Glomerular visceral epithelial cell (primary cell): Measurements from ENCODE around the gene SOX6.

Experiments
- DNase-seq: peaks from one replicate; pipeline ENCODE4 v3.0.0-alpha.2; 2016; ENCODE audit errors: extremely low spot score

Gene SOX6

GRCh38 chr11:16317712-16318111 is 38.6 kb downstream of the SOX6 start:
- no peak for DNase-seq

GRCh38 chr11:16313846-16314245 is 42.5 kb downstream of the SOX6 start:
- no peak for DNase-seq

DNA sequence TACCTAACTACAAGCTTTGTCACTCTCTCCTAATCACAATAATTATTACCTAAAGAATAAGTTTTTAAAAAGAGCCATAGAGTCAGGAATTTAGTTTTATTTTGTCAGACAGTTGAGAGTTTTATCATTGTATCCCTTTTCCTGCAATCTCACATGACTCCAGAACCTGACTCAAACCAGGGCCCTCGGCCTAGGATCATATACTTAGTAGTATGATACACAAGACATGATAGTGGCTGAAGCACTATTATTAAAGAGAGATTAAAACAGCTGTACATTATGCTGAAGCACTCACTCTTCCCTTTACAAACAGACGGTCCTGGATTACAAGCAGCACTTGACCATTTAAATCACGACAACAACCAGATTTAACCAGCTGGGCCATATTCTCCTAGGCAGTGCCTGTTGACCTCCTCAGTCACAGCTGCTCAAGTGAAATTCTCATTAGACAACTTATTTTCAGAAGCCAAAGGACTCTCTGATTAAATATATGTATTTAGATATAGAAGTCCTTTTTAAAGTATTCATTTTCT is 44.0 kb downstream of the SOX6 start:
- DNase-seq, result no peak

DNA sequence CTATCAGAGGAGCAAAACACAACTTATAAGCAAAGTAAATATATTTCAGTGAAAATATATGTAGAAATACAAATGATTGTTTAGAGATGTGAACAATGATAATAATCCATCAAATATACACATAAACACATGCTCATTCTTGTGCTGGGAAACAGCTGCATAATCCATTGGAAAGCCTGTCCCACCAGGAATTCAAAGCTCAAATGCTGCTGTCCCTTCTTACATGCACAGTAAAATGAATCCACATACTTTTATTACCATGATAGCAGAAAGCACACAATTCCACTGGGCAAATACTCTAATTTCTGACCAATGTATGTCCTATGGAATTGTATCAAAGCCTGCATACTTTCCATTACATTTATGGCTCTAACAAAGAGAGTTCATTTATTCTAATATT is 44.5 kb downstream of the SOX6 start:
- DNase-seq, result no peak

- DNase-seq, result no peak
Observed at GRCh38 chr11:16310943-16311342, 45.4 kb downstream of the SOX6 start.

DNA sequence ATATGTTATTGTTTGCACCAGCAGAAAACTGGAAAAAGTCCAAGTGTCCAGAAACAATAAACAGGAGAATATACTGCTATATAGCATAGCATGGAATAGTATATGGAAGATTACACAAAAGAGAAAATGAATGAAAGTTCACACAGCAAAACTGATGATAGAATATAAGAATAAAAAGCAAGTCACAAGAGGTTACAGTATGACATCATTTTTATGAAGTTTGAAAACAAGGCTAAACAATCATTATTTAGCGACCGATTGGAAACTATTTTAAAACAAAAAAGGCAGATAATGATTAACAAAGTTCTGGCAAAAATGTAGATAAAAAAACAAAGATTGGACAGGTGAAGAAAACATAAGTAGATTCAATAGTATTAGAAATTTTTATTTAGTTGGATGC is 47.1 kb downstream of the SOX6 start:
- DNase-seq, result no peak

- DNase-seq, result no peak
Observed at GRCh38 chr11:16301462-16301861, 54.9 kb downstream of the SOX6 start.

- DNase-seq, result no peak
Observed at GRCh38 chr11:16299884-16300782, 56.2 kb downstream of the SOX6 start.

- DNase-seq, result no peak
Observed at GRCh38 chr11:16299390-16299789, 57.0 kb downstream of the SOX6 start.

- DNase-seq, result no peak
Observed at GRCh38 chr11:16297332-16297731, 59.0 kb downstream of the SOX6 start.

DNA sequence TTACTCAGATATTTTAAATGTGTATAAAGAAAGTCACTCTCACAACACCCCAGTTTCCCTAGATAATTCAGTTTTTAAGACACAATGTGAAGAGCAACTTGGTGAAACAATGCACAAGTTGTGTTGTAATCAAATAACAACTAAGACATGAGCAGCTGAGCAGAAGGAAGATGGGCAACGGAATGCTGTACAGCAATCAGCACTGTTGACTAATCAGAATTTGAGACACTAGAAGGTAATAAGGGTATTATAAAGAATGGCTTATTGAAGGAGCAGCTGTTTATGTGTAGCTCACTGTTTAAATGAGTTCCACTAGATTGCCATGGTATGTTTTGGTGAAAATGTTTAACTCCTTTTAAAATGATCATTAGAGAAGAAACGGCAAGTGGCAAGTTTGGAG is 60.1 kb downstream of the SOX6 start:
- DNase-seq, result no peak

DNA sequence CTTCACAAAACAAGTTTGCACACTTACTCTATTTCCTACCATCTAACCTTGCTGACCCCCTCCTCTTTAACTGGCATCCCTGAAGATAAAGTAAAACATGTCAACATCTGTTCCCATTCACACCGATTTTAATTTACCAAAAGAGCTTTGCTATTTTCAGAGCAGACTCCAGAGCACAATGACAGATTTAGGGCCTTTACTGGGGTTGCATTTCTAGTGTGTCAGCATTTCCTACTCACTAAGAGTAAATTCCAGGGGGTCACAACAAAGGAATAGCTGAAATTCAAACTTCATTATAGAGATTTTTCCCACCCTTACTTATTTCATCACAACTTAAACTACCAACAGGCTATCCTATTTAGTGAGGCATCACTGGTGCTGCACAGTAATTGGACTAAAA is 60.8 kb downstream of the SOX6 start:
- no peak for DNase-seq

DNA sequence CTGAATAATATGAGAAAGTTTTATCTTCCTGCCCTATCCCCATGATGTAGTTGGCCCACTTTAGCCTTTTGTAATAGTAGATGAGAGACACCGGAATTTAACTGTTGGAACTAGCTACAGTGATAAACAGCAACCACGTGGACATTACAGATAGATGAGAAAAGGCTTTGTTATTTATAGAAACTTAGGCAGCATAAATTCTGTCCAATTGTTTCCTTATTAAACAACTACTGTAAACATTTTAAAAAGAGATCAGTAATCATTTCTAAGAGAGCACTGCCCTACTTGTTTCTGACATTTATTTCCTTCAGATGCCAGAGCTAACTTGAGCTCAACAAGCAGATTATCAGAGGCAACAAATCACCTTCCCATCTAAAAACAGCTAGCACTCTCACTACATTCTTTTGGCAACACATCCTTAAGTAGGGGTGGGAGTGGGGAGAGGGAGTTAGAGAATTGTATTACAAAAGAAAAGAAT is 63.1 kb downstream of the SOX6 start:
- DNase-seq, result no peak

GRCh38 chr11:16292167-16292859 is 64.0 kb downstream of the SOX6 start:
- DNase-seq, result no peak

DNA sequence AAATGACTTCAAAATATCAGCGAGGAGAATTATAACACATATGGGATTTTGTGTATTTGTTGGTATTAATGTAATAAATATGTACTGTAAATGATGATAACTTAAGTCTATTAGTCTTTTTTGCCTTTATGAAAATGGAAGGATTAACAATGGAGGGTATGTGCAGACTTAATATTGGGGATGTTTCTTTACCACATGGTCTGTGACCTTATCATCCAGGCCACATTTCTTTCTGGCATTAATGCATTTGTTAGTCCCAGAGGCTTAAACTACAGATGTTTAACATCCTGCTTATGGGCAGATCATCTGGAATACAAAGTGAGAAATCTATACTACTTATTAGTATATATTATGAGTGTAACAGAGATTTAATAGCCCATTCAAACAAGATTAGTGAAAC is 64.6 kb downstream of the SOX6 start:
- DNase-seq, result no peak

DNA sequence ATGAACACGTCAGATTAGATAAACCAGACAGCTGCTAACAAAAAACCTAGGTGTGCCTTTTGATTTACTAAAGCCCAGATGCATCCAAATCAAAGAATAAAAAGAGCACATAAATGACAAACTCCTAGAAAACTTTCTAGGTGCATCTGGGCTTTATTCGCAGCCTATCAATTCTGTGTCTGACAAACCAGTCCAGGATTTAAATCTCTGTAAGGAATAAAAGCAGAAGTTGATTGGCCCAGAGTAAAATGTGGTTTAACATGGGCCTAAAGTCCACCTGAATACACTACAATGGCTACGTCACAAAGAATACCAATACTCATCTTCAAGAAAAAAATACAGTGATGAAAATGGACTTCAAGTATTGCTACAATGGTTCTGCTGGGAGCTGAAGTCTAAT is 66.8 kb downstream of the SOX6 start:
- DNase-seq, result no peak

GRCh38 chr11:16287630-16288280 is 68.6 kb downstream of the SOX6 start:
- DNase-seq, result no peak

- no peak for DNase-seq
Observed at GRCh38 chr11:16286095-16286494, 70.3 kb downstream of the SOX6 start.

DNA sequence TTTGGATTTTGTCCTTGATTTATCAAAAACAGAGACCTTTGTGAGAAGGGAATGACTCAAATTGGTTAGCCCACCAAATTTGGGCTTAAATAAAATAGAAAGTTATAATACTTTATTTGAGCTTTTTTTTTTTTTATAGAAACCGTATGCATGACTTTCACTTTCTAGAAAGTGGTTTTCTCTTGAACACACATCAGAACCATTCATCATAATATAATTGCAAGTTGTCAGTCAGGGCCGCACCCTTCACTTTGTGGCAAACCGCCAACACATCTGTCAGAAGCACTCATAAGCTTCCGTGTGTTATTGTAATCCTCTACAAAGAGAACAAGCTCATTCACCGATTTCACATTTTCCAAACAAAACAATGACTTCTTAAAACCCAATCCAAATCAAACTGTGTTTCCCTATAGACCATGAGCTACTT is 76.1 kb downstream of the SOX6 start:
- no peak for DNase-seq

- no peak for DNase-seq
Observed at GRCh38 chr11:16279524-16279923, 76.8 kb downstream of the SOX6 start.

GRCh38 chr11:16278979-16279378 is 77.4 kb downstream of the SOX6 start:
- no peak for DNase-seq

- DNase-seq, result no peak
Observed at GRCh38 chr11:16278273-16278672, 78.1 kb downstream of the SOX6 start.
